HepG2 (cell line): Measurements from ENCODE around the gene FAM124B. TPM values are rescaled to one million over a fixed set of nuclear protein-coding genes. Genes with fewer than 3 reads are reported as not detected.

Experiments used
- ATAC-seq: fragments of 200-7000 bp; cut with Tn5 transposase; 3 replicates; pipeline ENCODE4 v1.9.1; 2020; ENCODE audit warnings: mild to moderate bottlenecking, moderate library complexity
- BruUV-seq: library from RNA; stranded (reverse); fragments of 400-500 nt; replicated peaks from 2 replicates; lab custom pipeline; 2021; lab: Mats Ljungman, UMichigan
- CTCF ChIA-PET: fragments of 300-600 bp; formaldehyde crosslinking; extraction: SDS; loops from one replicate; lab custom pipeline; 2021; ENCODE audit warnings: low total read pairs, inconsistent platforms, low intra/inter-chr PET ratio; lab: Yijun Ruan, JAX
- POLR2A ChIA-PET: fragments of 350-600 bp; sonication (Branson Sonifier 250); formaldehyde crosslinking; loops from one replicate; lab custom pipeline; 2020; ENCODE audit warnings: antibody characterized with exemption, inconsistent platforms; lab: Yijun Ruan, JAX
- DNase-seq: peaks from one replicate; pipeline ENCODE4 v3.0.0-alpha.2; 2015; ENCODE audit warnings: low spot score
- FAIRE-seq: peaks from 3 replicates; lab custom pipeline; 2011; peaks lifted over from hg19 to GRCh38; lab: Jason Lieb, UNC
- H2AFZ ChIP-seq: one replicate; pipeline ENCODE4 v1.6.1; 2011; ENCODE audit warnings: low read length, inconsistent platforms
- H3K27ac ChIP-seq: fragments of 300-600 bp; 3 replicates; pipeline ENCODE4 v1.8.0; 2011; ENCODE audit warnings: mixed run types, mild to moderate bottlenecking, mixed read lengths, low read length, inconsistent platforms; ENCODE audit not compliant: insufficient read depth; ENCODE audit errors: extremely low read length
- H3K27me3 ChIP-seq, 2 experiments: fragments of 200-600 bp in 1 of 2; 2 replicates in 1 of 2; 3 replicates in 1 of 2; pipeline versions ENCODE4 v1.6.0 to v1.8.0; 2011; ENCODE audit warnings: low read length in 2 of 2, mild to moderate bottlenecking in 2 of 2, moderate library complexity in 2 of 2, inconsistent platforms in 1 of 2; ENCODE audit not compliant: insufficient read depth in 2 of 2, control insufficient read depth in 1 of 2
- H3K36me3 ChIP-seq, 2 experiments: fragments of 200-600 bp in 1 of 2; replicated peaks in 1 of 2; 2 replicates in 1 of 2; 3 replicates in 1 of 2; pipeline versions ENCODE4 v1.5.1 to v1.8.0; 2011; ENCODE audit warnings: low read length in 2 of 2, inconsistent platforms in 1 of 2; ENCODE audit not compliant: insufficient read depth in 2 of 2, control insufficient read depth in 1 of 2
- H3K4me1 ChIP-seq: 2 replicates; pipeline ENCODE4 v1.5.1; 2012; ENCODE audit warnings: low read length, inconsistent platforms; ENCODE audit not compliant: insufficient read depth
- H3K4me2 ChIP-seq: 2 replicates; pipeline ENCODE4 v1.6.0; 2011; ENCODE audit warnings: low read depth, low read length, inconsistent platforms
- H3K4me3 ChIP-seq, 3 experiments: fragments of 200-600 bp in 1 of 3; sonication (generic), shearing (Covaris generic) in 1 of 3; replicated peaks in 1 of 3; 2 replicates each; pipeline ENCODE4 v1.5.1; 2011 to 2016; ENCODE audit warnings: low read length in 3 of 3, inconsistent platforms in 2 of 3, low read depth in 2 of 3, mild to moderate bottlenecking in 2 of 3, control low read depth in 1 of 3, mixed read lengths in 1 of 3; ENCODE audit not compliant: insufficient read depth in 1 of 3
- H3K79me2 ChIP-seq: one replicate; pipeline ENCODE4 v1.6.1; 2011; ENCODE audit warnings: low read length, inconsistent platforms; ENCODE audit not compliant: insufficient read depth
- H3K9ac ChIP-seq: 2 replicates; pipeline ENCODE4 v1.6.0; 2011; ENCODE audit warnings: mild to moderate bottlenecking, low read depth, low read length, inconsistent platforms; ENCODE audit not compliant: insufficient read depth
- H3K9me3 ChIP-seq: 2 replicates; pipeline ENCODE4 v1.5.1; 2012; ENCODE audit warnings: mild to moderate bottlenecking, low read length
- H4K20me1 ChIP-seq: 2 replicates; pipeline ENCODE4 v1.6.0; 2011; ENCODE audit warnings: inconsistent platforms, mild to moderate bottlenecking, low read length, moderate library complexity; ENCODE audit not compliant: insufficient read depth
- DMAP1 ChIP-seq: IDR thresholded peaks from 2 replicates; pipeline ENCODE4 v1.6.1; 2016
- FOXK1 ChIP-seq: sonication (generic); formaldehyde crosslinking; IDR thresholded peaks from 2 replicates; pipeline ENCODE4 v1.4.0; 2020; ENCODE audit warnings: low read depth, missing genetic modification reagents, borderline replicate concordance
- GLI4 ChIP-seq: sonication (generic); formaldehyde crosslinking; IDR thresholded peaks from 2 replicates; pipeline ENCODE4 v1.5.1; 2020; ENCODE audit warnings: missing genetic modification reagents, mild to moderate bottlenecking, moderate library complexity, borderline replicate concordance
- HNRNPUL1 ChIP-seq: fragments of 200-400 bp; formaldehyde crosslinking; IDR thresholded peaks from 2 replicates; pipeline ENCODE4 v1.6.1; 2017; ENCODE audit warnings: low read depth, mild to moderate bottlenecking, low read length, moderate library complexity
- HOXA3 ChIP-seq: sonication (generic); formaldehyde crosslinking; IDR thresholded peaks from 2 replicates; pipeline ENCODE4 v1.5.0; 2020; ENCODE audit warnings: missing genetic modification reagents
- ISX ChIP-seq: sonication (generic); formaldehyde crosslinking; conservative IDR thresholded peaks from 2 replicates; pipeline ENCODE4 v1.5.0; 2020; ENCODE audit warnings: missing genetic modification reagents
- KAT2B ChIP-seq: fragments of 150-350 bp; IDR thresholded peaks from 2 replicates; pipeline ENCODE4 v1.6.1; 2014; ENCODE audit warnings: low read depth, low read length, borderline replicate concordance
- MAFK ChIP-seq, 2 experiments: IDR thresholded peaks in 1 of 2; conservative IDR thresholded peaks in 1 of 2; 2 replicates each; pipeline ENCODE4 v1.6.1; 2011; ENCODE audit warnings: improper control_type of control experiment in 2 of 2, low read length in 2 of 2
- NFE2 ChIP-seq: sonication (generic); formaldehyde crosslinking; IDR thresholded peaks from 2 replicates; pipeline ENCODE4 v1.4.0; 2020; ENCODE audit warnings: missing genetic modification reagents
- NFYC ChIP-seq: IDR thresholded peaks from 2 replicates; pipeline ENCODE4 v1.6.1; 2016; ENCODE audit warnings: missing genetic modification reagents, missing compliant biosample characterization
- RARG ChIP-seq: sonication (generic); formaldehyde crosslinking; IDR thresholded peaks from 2 replicates; pipeline ENCODE4 v1.4.0; 2020; ENCODE audit warnings: low read depth, mild to moderate bottlenecking, missing genetic modification reagents
- SMC3 ChIP-seq: IDR thresholded peaks from 2 replicates; pipeline ENCODE4 v1.6.1; 2011; ENCODE audit warnings: low read length, improper control_type of control experiment
- ZBTB34 ChIP-seq: sonication (generic); formaldehyde crosslinking; IDR thresholded peaks from 2 replicates; pipeline ENCODE4 v1.8.0; 2022; ENCODE audit warnings: mild to moderate bottlenecking, missing genetic modification reagents
- ZFP90 ChIP-seq: sonication (generic); formaldehyde crosslinking; IDR thresholded peaks from 2 replicates; pipeline ENCODE4 v1.8.0; 2022; ENCODE audit warnings: missing genetic modification reagents, mild to moderate bottlenecking, inconsistent platforms, borderline replicate concordance
- ZNF564 ChIP-seq: sonication (generic); formaldehyde crosslinking; IDR thresholded peaks from 2 replicates; pipeline ENCODE4 v1.8.1; 2023; ENCODE audit warnings: mild to moderate bottlenecking, missing genetic modification reagents
- ZNF878 ChIP-seq: sonication (generic); formaldehyde crosslinking; IDR thresholded peaks from 2 replicates; pipeline ENCODE4 v1.8.1; 2023; ENCODE audit warnings: mild to moderate bottlenecking, missing genetic modification reagents, moderate library complexity
- WGBS: methylation state at CpG from one replicate; pipeline ENCODE4 v1.1.6; 2017; ENCODE audit warnings: low lambda C conversion rate; 5-methylcytosine and 5-hydroxymethylcytosine counted together
- in situ Hi-C: cut with HindIII; loops from 2 replicates; pipeline ENCODE4 v1.10.0; 2017; ENCODE audit warnings: low pct_unique_long_range_greater_than_20kb; ENCODE audit not compliant: extremely low pct_ligation_motif_present
- intact Hi-C: fragments of 100-400 bp; cut with micrococcal nuclease; formaldehyde crosslinking; loops from one replicate; pipeline ENCODE4 v1.10.0; 2022; ENCODE audit not compliant: unreplicated experiment
- polyA plus RNA-seq, 8 experiments: library from polyadenylated mRNA; depleted of rRNA in 3 of 8; stranded (reverse) in 7 of 8; unstranded in 1 of 8; fragments of >200 nt; fragmentation: Illumina TruSeq in 4 of 8; extraction: Trizol in 4 of 8; gene quantifications; 2 replicates each; pipeline versions ENCODE4 v1.2.1 to v1.2.3, GENCODE V29; 2011 to 2016; ENCODE audit warnings: low read depth in 4 of 8, missing spikeins in 1 of 8, mixed read lengths in 1 of 8; ENCODE audit not compliant: insufficient read depth in 1 of 8
- total RNA-seq, 5 experiments: library from RNA; depleted of rRNA; stranded (reverse); fragments of >200 nt; fragmentation: Illumina TruSeq; extraction: Trizol; gene quantifications; 2 replicates each; pipeline ENCODE4 v1.2.3, GENCODE V29; 2016; ENCODE audit warnings: low read depth in 1 of 5
- TF ChIP-seq, protein P1 (sequence below): IDR thresholded peaks from 2 replicates; pipeline ENCODE4 v1.6.1; 2016; ENCODE audit warnings: low read depth

Gene FAM124B
- total and polyA plus RNA-seq, 2 of the 13 experiments (the other 11 are each of a cell fraction or from before 2014, with no cell fraction given), result not detected

- Histone ChIP-seq H3K27ac (no peak overlapping the region), H3K4me2 (no peak overlapping the region), H4K20me1 (no peaks in the 10 kb centered on the region), H3K79me2 (no peaks in the 10 kb centered on the region), H3K36me3 (no peaks in the 10 kb centered on the region), H2AFZ (no peak overlapping the region), H3K4me1 (no peaks in the 10 kb centered on the region), H3K27me3 (no peaks in the 10 kb centered on the region), H3K9me3 (no peaks in the 10 kb centered on the region), H3K4me3 (no peak overlapping the region), H3K9ac (no peak overlapping the region)
- TF ChIP-seq MAFK (conservative IDR thresholded peaks at IDR 0.05 in 1 of 2, IDR thresholded peaks at IDR 0.05 in 1 of 2; ENCODE audit: low read length in 2 of 2) (no peak), ZNF564 (CRISPR knock-in tag) (no peak), SMC3 (no peak), NFYC (CRISPR knock-in tag) (no peak), ZNF878 (no peak), HNRNPUL1 (no peak), ZFP90 (CRISPR knock-in tag) (no peak), HOXA3 (CRISPR knock-in tag) (no peak), RARG (no peak), ZBTB34 (CRISPR knock-in tag) (no peak), KAT2B (no peak), NFE2 (CRISPR knock-in tag) (no peak), ISX (CRISPR knock-in tag) (no peak), GLI4 (CRISPR knock-in tag) (no peak), DMAP1 (CRISPR knock-in tag) (no peak), FOXK1 (no peak)
- TF ChIP-seq, protein P1, sequence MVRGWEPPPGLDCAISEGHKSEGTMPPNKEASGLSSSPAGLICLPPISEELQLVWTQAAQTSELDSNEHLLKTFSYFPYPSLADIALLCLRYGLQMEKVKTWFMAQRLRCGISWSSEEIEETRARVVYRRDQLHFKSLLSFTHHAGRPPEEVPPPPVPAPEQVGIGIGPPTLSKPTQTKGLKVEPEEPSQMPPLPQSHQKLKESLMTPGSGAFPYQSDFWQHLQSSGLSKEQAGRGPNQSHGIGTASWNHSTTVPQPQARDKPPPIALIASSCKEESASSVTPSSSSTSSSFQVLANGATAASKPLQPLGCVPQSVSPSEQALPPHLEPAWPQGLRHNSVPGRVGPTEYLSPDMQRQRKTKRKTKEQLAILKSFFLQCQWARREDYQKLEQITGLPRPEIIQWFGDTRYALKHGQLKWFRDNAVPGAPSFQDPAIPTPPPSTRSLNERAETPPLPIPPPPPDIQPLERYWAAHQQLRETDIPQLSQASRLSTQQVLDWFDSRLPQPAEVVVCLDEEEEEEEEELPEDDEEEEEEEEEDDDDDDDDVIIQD (CRISPR knock-in tag), result no peak
- in situ Hi-C loops, result loop anchor here (25.0 kb wide), 1 partner anchor 1297 kb away; no protein-coding TSS in a partner anchor
- intact Hi-C loops, result no loop called here
- DNase-seq, result no peak
- BruUV-seq, result no TSS peak
- ChIA-PET CTCF (no interaction called here), POLR2A (no interaction called here)
- ATAC-seq, result no peak
- FAIRE-seq, result no peak
- WGBS, result 59% methylated on average over 9 of the region's 9 CpGs
These were observed 36.6 kb downstream of the FAM124B start for GRCh38 chr2:224365331-224365730.
